Measurements from ENCODE around the gene SPTBN5.

DNA sequence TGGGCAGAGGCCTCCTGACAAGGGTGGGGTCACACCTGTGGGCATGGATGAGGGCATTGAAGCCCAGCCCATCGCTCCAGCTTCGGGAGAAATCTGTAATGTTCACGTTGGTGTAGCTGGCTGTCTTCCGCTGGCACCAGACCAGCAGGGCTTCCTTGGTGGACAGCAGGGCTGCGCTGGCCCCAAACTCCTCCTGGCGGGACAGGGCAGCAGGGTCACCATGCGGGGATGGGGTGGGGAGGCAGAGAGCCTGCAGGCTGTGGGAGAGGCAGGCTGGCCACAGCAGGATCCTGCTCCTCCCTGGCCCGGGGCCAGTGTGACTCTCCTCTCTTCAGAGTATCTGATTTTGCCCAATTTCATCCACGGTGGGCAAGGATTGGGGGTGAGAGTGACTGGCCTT, 6.0 kb downstream of the SPTBN5 start:
- TF ChIP-seq EZH2phosphoT487 (IDR thresholded peaks at IDR 0.05; ENCODE audit: borderline replicate concordance) = no peak
- TF ChIP-seq, protein P1, sequence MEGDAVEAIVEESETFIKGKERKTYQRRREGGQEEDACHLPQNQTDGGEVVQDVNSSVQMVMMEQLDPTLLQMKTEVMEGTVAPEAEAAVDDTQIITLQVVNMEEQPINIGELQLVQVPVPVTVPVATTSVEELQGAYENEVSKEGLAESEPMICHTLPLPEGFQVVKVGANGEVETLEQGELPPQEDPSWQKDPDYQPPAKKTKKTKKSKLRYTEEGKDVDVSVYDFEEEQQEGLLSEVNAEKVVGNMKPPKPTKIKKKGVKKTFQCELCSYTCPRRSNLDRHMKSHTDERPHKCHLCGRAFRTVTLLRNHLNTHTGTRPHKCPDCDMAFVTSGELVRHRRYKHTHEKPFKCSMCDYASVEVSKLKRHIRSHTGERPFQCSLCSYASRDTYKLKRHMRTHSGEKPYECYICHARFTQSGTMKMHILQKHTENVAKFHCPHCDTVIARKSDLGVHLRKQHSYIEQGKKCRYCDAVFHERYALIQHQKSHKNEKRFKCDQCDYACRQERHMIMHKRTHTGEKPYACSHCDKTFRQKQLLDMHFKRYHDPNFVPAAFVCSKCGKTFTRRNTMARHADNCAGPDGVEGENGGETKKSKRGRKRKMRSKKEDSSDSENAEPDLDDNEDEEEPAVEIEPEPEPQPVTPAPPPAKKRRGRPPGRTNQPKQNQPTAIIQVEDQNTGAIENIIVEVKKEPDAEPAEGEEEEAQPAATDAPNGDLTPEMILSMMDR (conservative IDR thresholded peaks at IDR 0.05; ENCODE audit: low read length) = no peak

Data from Loucy (cell line).